AG08395 (cell line): Measurements from ENCODE around the gene TEF.
A peak's percentile ranks its signal among the peaks of the same experiment; 100 is the strongest.
"Not testable (repeated sequence)": the region's sequence is repeated elsewhere in the genome, so short reads cannot be mapped to it uniquely, and the experiment has no call there.

Source experiments
- DNase-seq: peaks from one replicate; pipeline ENCODE4 v3.0.0; 2012; ENCODE audit warnings: mixed read lengths, low spot score

Gene TEF

GRCh38 chr22:41425660-41426365, 44.1 kb downstream of the TEF start:
- no peak for DNase-seq

- no peak for DNase-seq
Observed at GRCh38 chr22:41429232-41429950, 47.6 kb downstream of the TEF start.

- DNase-seq: no peak
Observed at GRCh38 chr22:41429951-41430332, 48.2 kb downstream of the TEF start.

GRCh38 chr22:41431656-41432055, 49.9 kb downstream of the TEF start:
- no peak for DNase-seq

- DNase-seq: not testable (repeated sequence)
Observed at GRCh38 chr22:41433480-41433879, 51.7 kb downstream of the TEF start.

- not testable (repeated sequence) for DNase-seq
Observed at GRCh38 chr22:41434361-41435003, 52.7 kb downstream of the TEF start.

- no peak for DNase-seq
Observed at GRCh38 chr22:41435560-41435959, 53.8 kb downstream of the TEF start.

GRCh38 chr22:41436322-41437113, 54.8 kb downstream of the TEF start:
- DNase-seq: no peak

- no peak for DNase-seq
Observed at GRCh38 chr22:41437198-41437597, 55.5 kb downstream of the TEF start.

GRCh38 chr22:41440511-41440910, 58.8 kb downstream of the TEF start:
- not testable (repeated sequence) for DNase-seq

- no peak for DNase-seq
Observed at GRCh38 chr22:41442240-41442792, 60.6 kb downstream of the TEF start.

- DNase-seq: peak; percentile 89
Observed at GRCh38 chr22:41444360-41445128, 62.8 kb downstream of the TEF start.

- DNase-seq: no peak
Observed at GRCh38 chr22:41445129-41446056, 63.7 kb downstream of the TEF start.

GRCh38 chr22:41446057-41446501, 64.3 kb downstream of the TEF start:
- DNase-seq: no peak

GRCh38 chr22:41446639-41447434, 65.1 kb downstream of the TEF start, which contains the start of gene TOB2:
Gene TOB2, minus strand, starts transcription at chr22:41446801. Its CDS starts 9,456 bp downstream, at chr22:41437345.
- DNase-seq: peak; percentile 89

GRCh38 chr22:41447435-41448188, 65.9 kb downstream of the TEF start:
- peak; percentile 33 for DNase-seq

GRCh38 chr22:41448189-41448808, 66.6 kb downstream of the TEF start:
- DNase-seq: peak; percentile 97
